Measurements from ENCODE around the gene NSUN4. TPM values are rescaled to one million over a fixed set of nuclear protein-coding genes. Genes with fewer than 3 reads are reported as not detected.

NSUN4 gene
- total RNA-seq, result 22.2 and 22.5 TPM in 2 replicates

DNA sequence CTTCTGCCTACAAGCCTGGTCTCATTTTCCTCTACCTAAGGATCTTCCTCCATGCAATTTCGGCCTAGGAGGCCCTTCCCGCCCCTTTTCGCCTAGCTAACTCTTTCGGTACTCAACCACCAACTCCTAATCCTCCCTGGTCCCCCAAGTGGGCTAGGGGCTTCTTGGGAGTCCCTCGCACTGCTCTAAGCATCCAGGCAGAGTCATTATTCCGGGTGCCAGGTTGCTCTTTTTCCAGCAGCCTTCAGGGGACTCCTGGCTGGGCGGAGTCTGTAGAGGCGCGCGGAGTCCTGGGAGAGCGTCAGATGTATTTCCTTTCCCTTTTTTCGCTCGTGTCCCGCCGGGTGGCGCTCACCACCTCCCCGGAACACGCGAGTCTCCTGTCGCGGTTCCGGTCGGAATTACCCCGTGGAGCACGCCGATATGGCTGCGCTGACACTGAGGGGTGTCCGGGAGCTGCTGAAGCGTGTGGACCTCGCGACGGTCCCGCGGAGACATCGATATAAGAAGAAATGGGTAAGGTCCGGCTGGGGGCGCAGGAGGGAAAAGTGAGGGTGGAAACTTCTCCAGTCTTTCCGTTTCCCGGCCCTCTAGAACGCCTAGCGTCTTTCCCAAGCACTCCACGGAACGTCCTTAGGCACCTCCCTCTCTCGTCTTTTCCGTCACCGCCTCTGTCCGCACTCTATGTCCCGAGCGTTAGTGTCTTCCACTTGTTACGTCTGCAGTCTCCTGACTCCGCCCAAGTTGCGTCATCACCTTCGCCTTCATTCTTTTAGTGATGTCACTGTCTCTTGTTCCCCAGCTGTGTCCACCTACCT, at the start of gene NSUN4:
Gene NSUN4 (plus strand): TSS at position 404 of the 818 bp plus-strand sequence. CDS start 20 bp downstream, at position 424.

GRCh38 chr1:46303038-46303871, 37.4 kb upstream of the NSUN4 start, which contains the start of the genes LRRC41 and UQCRH:
TSS of gene LRRC41 (minus strand) at chr1:46303616. CDS start at chr1:46303322, 294 bp downstream.
TSS of gene UQCRH (plus strand) at chr1:46303698. CDS start at chr1:46303767, 69 bp downstream.

DNA sequence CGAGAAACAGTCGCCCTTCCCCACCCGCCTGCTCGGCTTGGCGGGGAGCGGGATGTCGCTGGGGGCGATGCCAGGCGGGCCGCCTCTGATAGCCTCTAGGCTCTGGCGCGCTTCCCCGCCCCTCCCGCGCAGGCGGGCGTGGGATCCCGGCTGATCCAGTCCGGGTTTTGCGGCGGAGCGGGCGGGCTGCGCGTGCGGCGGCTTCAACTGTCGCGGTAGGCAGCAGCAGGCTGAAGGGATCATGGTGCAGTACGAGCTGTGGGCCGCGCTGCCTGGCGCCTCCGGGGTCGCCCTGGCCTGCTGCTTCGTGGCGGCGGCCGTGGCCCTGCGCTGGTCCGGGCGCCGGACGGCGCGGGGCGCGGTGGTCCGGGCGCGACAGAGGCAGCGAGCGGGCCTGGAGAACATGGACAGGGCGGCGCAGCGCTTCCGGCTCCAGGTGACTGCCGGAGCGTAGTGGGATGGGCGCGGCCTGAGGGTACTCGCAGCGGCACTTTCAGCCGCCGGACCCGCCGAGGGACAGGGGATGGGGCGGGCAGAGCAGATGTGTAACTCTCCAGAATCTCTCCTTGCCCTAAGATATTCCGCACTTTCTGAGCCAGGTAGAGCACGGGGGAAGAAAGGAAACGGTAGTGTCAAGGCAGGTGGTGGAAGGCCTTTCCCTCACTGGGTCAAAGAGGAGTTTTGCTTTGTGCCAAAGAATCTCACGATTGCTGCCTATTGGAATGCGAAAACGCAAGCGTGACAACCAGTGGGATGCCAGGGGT, 53.7 kb downstream of the NSUN4 start, which contains the start of gene FAAH:
Gene FAAH (plus strand): TSS at position 210 of the 764 bp plus-strand sequence. CDS start 32 bp downstream, at position 242.

Other genes with a start within 250 kb of the NSUN4 start
- gene PIK3R3, start 208.2 kb upstream of the NSUN4 start, total RNA-seq, result 22.8 and 33.5 TPM in 2 replicates
- 0.09 and 0.33 TPM in 2 replicates for gene TSPAN1, start 165.7 kb upstream of the NSUN4 start, total RNA-seq
- gene P3R3URF, start 164.3 kb upstream of the NSUN4 start, total RNA-seq, result not detected in 2 replicates
- gene POMGNT1, start 142.4 kb upstream of the NSUN4 start, total RNA-seq, result 27.6 and 30.2 TPM in 2 replicates
- gene LURAP1, start 137.5 kb upstream of the NSUN4 start, total RNA-seq, result 0.54 and 0.77 TPM in 2 replicates
- 0.65 and 0.69 TPM in 2 replicates for gene RAD54L, start 93.0 kb upstream of the NSUN4 start, total RNA-seq
- 42.7 and 48.5 TPM in 2 replicates for gene LRRC41, start 37.2 kb upstream of the NSUN4 start, total RNA-seq
- gene UQCRH, start 37.1 kb upstream of the NSUN4 start, total RNA-seq, result 383 and 442 TPM in 2 replicates
- gene FAAH, start 53.5 kb downstream of the NSUN4 start, total RNA-seq, result 0.52 and 1.1 TPM in 2 replicates
- gene DMBX1, start 149.0 kb downstream of the NSUN4 start, total RNA-seq, result not detected in 2 replicates
- gene KNCN, start 210.8 kb downstream of the NSUN4 start, total RNA-seq, result not detected in 2 replicates